ENCODE results near the gene CDYL2.
"Not testable (repeated sequence)": the region's sequence is repeated elsewhere in the genome, so short reads cannot be mapped to it uniquely, and the experiment has no call there.

The CDYL2 gene

GRCh38 chr16:80743273-80743672 lies 61.1 kb downstream of the CDYL2 start:
- DNase-seq, result no peak

- no peak for DNase-seq
Measured at GRCh38 chr16:80742331-80742730, 62.1 kb downstream of the CDYL2 start.

- no peak for DNase-seq
Measured at GRCh38 chr16:80741724-80742123, 62.7 kb downstream of the CDYL2 start.

- DNase-seq, result no peak
Measured at GRCh38 chr16:80739523-80739922, 64.9 kb downstream of the CDYL2 start.

GRCh38 chr16:80738521-80738920 lies 65.9 kb downstream of the CDYL2 start:
- DNase-seq, result no peak

- no peak for DNase-seq
Measured at GRCh38 chr16:80735846-80736245, 68.6 kb downstream of the CDYL2 start.

GRCh38 chr16:80733407-80733806 lies 71.0 kb downstream of the CDYL2 start:
- no peak for DNase-seq

GRCh38 chr16:80731915-80732314 lies 72.5 kb downstream of the CDYL2 start:
- no peak for DNase-seq

GRCh38 chr16:80727066-80727763 lies 77.2 kb downstream of the CDYL2 start:
- DNase-seq, result not testable (repeated sequence)

- no peak for DNase-seq
Measured at GRCh38 chr16:80725566-80726162, 78.7 kb downstream of the CDYL2 start.

- DNase-seq, result no peak
Measured at GRCh38 chr16:80723981-80724380, 80.4 kb downstream of the CDYL2 start.

GRCh38 chr16:80723091-80723490 lies 81.3 kb downstream of the CDYL2 start:
- no peak for DNase-seq

GRCh38 chr16:80720804-80721371 lies 83.5 kb downstream of the CDYL2 start:
- peak; percentile 35 for DNase-seq

- no peak for DNase-seq
Measured at GRCh38 chr16:80719573-80719972, 84.8 kb downstream of the CDYL2 start.

GRCh38 chr16:80718480-80719220 lies 85.7 kb downstream of the CDYL2 start:
- peak; percentile 33 for DNase-seq

GRCh38 chr16:80717611-80718010 lies 86.8 kb downstream of the CDYL2 start:
- DNase-seq, result no peak

- DNase-seq, result no peak
Measured at GRCh38 chr16:80716564-80717139, 87.7 kb downstream of the CDYL2 start.

GRCh38 chr16:80711406-80711805 lies 93.0 kb downstream of the CDYL2 start:
- no peak for DNase-seq

GRCh38 chr16:80710918-80711317 lies 93.5 kb downstream of the CDYL2 start:
- DNase-seq, result no peak

GRCh38 chr16:80708823-80709222 lies 95.6 kb downstream of the CDYL2 start:
- no peak for DNase-seq

- no peak for DNase-seq
Measured at GRCh38 chr16:80707686-80708085, 96.7 kb downstream of the CDYL2 start.

GRCh38 chr16:80705596-80705995 lies 98.8 kb downstream of the CDYL2 start:
- no peak for DNase-seq
